Suppressor macrophage (primary cell): ENCODE results near the gene MRPL42.
A peak's percentile ranks its signal among the peaks of the same experiment; 100 is the strongest.

Experiments used
- DNase-seq, 4 experiments: peaks; one replicate each; pipeline ENCODE4 v3.0.0-alpha.2; 2020 to 2022

MRPL42 gene

DNA sequence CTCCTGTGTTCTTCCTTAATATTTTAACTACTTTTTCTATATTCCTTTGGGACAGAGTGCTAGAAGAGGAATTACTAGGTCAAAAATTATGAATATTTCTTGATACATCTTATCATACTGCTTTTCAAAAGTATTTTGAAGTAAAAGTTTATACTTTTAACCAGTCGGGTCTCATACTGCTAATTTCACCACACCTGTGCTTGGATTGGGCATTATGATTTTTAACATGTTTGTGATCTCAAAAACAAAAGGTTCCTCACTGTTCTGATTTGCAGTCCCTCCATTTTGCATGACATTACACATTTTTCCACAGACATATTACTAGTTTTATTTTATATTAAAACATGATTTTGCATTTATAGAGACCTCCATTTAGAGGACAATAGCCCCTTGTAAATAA, 32.9 kb downstream of the MRPL42 start:
- no peak for DNase-seq

DNA sequence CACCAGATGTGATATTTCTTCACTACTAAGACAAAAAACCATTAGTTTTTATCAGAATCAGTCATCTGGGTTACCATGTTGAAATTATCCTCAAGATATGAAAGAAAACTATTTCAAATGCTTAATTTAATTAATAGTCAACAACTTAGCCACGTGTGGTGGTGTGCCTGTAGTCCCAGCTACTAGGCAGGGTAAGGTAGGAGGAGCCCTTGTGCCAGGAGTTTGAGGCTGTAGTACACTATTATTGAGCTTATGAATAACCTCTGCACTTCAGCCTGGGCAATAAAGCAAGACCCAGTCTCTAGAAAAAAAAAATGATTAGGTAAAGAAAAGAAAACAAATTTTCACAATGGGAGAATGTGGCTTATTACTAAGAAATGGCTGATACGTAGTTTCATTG, 33.4 kb downstream of the MRPL42 start:
- no peak for DNase-seq

- DNase-seq = peak; percentile 64 to 77 (median 69)
Observed at GRCh38 chr12:93502802-93503623, 35.7 kb downstream of the MRPL42 start.

DNA sequence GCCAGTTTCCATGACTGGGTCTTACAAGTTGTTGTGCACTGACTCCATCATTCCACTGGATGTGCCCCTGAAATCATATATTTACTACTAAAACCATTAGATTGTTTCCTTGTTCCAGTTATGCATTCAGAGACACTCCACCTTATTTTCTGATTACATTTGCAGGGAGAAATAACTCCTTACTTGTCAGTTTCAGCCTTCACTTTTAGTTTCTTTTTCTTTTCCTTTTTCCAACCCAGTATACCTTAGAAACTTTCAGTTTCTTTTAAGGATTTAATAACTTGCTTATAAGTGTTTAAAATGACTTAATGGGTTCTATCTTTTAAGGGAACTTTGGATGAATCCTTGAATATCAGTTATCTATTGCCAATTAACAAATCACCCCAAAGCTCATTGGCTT, 39.9 kb downstream of the MRPL42 start:
- DNase-seq = no peak

GRCh38 chr12:93509506-93509905, 42.2 kb downstream of the MRPL42 start:
- DNase-seq = no peak

DNA sequence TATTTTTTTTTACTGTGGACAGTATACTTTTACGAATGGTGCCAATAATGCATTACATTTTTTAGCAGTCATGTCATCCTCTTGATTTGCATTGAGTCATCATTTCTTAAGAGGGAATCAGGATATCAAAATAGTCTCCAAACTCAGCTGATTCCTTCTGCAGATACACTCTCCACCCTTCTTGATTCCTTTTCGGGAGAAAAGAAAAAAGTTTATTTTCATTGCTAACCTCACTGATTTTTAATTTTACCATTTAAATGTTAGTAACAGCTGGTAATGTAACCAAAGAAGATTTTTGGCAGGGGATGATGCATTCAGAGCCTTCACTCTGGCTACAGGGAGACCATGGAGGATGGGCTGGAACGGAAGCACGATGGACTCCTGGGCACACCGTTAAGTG, 47.5 kb downstream of the MRPL42 start:
- DNase-seq = no peak

DNA sequence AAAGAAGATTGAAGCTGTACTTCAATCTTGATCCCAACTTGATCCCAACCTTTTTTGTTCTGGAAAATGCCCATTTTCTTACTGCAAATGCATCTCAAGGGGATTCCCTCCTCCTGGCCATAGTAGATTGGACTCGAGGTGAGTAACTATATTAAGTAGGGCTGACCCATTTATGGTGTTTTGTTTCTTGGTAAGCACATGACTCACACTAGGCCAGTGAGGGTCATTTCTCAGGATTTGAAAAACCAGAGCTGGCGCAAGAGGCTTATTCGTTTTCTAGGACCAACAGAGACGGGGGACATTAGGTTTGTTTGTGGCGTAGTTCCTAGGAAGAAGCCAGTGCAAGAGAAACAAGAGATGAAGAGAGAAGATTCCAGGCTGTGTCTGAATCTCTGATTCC, 51.4 kb downstream of the MRPL42 start:
- no peak for DNase-seq

DNA sequence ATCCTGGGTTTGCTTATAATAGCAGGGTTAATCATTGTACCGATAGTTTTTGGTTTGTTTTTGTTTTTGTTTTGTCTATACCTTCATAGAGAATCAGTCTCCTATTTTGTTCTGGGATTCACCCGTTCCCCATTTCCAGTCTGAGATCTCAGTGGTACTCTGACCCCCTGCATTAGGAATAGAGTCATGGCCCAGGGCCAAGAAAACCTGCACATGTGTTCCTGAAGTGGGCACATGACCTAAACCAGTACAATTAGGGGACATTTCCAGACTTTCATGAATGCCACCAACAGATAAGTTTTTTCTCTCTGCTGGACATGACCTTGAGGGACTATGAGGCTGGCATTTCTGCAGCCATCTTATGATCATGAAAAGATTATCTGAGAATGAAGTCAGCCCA, 52.5 kb downstream of the MRPL42 start:
- no peak for DNase-seq

DNA sequence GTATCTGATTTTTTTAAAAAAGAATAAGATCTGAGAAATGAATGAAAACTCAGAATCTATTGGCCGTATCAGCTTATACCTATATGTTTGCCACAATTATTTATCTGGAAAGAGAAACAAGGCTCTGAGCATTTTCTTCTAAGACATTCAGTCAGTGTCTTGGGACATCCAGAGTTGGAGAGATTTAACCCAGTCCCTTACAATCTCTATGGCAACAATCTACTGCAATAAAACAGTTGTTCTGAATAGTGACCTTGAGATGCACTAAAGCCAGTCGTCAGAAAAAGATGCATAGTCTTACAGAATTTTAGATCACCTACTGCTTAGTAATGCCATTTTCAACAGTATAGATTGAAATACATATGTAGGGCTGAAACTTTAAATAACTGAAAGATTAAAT, 53.1 kb downstream of the MRPL42 start:
- DNase-seq = no peak

DNA sequence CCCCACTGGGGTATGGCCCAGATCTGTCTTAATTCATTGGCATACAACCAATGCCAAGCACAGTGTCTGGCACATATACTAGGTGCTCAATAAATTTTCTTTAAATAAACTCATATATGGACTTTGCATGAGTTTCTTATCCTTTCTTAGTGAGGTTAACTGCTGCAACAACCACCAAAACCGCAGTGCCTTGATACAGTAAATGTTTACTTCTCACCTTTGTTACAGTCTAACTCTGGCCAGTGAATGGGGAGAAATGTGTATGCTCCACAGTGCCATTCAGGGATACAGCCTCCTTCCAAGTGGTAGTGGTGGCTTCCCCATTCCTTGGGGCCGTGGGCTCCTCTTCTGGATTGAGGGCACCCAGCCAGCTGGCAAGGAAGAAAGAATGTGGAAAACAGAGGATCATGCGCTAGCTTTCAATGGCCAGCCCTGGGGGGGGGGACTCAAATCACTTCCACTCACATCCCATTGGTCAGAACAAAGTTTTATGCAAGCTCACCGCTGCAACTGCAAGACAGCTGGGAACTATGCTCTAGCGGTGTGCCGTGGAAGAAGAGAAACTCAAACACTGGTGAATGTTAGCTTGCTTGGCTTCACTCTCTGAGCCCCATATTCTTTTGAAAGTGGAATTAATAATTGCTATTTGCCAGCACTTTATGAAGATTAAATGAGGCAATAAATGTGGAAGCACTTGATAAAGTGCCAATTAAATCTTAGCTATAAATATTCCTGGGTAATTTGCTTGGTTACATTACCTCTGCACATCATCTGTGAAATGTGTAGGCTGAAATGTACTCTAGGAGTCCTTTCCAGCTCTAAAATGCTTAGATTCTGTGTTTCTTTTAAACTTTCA, 54.1 kb downstream of the MRPL42 start:
- DNase-seq = no peak

- DNase-seq = no peak
Observed at GRCh38 chr12:93524386-93525133, 57.2 kb downstream of the MRPL42 start.

DNA sequence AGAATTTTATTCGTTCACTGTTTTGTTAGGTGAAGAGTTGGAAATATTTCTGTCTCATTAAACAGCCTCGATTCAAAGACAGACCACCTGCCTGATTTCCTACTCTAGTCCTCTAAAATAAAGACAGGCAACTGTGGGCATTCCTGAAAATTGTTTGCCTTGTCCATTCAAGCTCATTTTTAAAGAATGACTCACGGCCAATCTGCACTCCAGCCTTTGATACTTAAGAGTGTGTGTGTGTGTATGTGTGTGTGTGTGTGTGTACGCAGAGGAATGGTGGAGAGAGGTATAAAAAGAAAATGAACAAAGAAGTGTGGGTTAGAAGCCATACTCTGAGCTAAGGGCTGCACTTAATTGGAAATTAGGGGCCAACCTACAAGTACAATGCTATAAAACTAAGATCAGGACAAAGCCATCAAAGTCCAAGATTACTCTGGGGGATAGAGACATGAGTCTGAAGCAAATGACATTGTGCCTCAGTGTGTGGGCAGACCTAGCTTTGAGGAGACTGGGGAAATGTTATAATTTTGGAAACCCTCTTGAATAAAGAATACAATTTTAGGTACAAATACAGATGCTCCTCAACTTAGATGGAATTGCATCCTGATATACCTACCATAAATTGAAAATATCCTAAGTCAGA, 59.6 kb downstream of the MRPL42 start:
- no peak for DNase-seq

GRCh38 chr12:93530358-93530757, 63.0 kb downstream of the MRPL42 start:
- peak in 2 of 4 experiments; percentile 25 to 29 for DNase-seq

- no peak for DNase-seq
Observed at GRCh38 chr12:93533310-93533709, 66.0 kb downstream of the MRPL42 start.

GRCh38 chr12:93536111-93536765, 68.9 kb downstream of the MRPL42 start:
- DNase-seq = no peak

GRCh38 chr12:93536766-93537488, 69.6 kb downstream of the MRPL42 start:
- no peak for DNase-seq

DNA sequence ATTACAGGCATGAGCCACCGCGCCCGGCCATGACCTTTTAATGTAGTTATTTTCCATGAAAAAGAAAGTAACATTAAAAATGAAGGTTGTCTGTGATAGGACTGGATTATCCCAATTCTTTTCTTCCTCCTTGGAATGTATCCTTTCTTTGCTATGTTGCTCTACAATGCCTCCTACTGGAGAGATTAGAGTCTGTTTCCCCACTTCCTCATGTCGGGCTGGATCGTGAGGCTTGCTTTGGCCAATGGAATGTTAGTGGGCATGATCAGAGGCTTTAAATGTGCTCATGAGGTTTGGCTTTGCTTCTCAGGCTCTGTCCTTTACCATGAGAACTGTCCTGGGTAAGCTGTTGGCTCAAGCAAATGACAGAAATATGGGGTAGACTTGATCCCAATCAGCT, 70.5 kb downstream of the MRPL42 start:
- no peak for DNase-seq

DNA sequence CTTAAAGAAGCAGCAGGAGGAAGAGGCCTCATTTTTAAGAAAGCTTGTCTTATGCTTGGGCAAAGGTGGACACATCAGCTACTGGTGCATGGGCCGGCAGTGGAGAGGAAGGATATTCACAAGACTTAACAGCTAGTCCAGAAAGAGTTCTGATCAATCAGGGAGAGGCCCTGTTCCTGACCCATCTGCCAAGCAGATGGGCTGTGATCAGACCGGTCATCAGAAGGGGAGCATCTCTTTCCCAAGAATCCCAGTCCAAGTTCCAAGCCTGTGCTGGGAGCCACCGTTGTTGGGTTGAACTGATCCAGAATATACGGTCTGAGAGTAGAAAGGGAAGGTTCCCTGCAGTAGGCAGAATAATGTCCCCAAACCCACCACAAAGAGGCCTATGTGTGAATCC, 72.5 kb downstream of the MRPL42 start:
- DNase-seq = no peak

GRCh38 chr12:93540466-93540865, 73.2 kb downstream of the MRPL42 start:
- DNase-seq = no peak

DNA sequence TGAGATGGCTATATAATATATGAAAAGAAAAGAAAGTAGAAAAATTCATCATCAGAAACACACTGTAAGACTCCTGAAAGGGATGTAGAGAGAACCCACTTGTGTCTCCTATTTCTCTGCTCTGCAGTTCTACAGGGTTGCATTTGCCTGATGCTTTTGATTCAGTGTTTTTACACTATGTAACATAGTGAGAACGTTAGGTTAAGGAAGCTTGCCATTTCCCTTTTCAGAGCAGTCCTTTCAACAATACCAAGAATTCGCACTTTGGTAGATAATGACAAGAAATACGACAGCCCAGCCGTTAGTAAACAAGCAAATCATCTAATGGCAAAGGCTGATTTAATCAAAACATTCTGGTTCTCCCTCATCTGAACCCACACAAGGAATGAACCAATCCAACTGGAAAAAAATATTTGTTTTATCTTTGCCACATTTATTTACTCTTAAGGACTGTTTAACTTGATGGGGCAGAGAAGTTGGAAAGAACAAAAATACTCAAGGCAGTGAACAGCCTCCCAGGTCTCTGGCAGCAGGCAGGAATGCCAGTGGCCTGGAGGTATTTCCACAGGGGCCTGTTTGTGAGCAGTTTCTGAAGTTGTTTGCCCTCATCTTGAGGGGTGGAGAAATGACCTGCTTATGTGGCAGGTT, 74.4 kb downstream of the MRPL42 start:
- no peak for DNase-seq

- DNase-seq = no peak
Observed at GRCh38 chr12:93547778-93548177, 80.5 kb downstream of the MRPL42 start.
